SK-N-SH treated with all-trans-retinoic acid at 6 μM for 48 hours (cell line): Measurements from ENCODE around the gene TMSB15C.
"Not testable (repeated sequence)": the region's sequence is repeated elsewhere in the genome, so short reads cannot be mapped to it uniquely, and the experiment has no call there.

ENCODE experiments used
- ATAC-seq: fragments of 200-7000 bp; cut with Tn5 transposase; 3 replicates; pipeline ENCODE4 v1.9.1; 2020; ENCODE audit warnings: mild to moderate bottlenecking, moderate library complexity
- ARNTL ChIP-seq: fragments of 450-650 bp; formaldehyde crosslinking; IDR thresholded peaks from 2 replicates; pipeline ENCODE4 v1.5.0; 2020; ENCODE audit warnings: low read depth, mild to moderate bottlenecking, moderate library complexity, borderline replicate concordance
- BACH2 ChIP-seq: fragments of 250-450 bp; sonication (Bioruptor Pico); IDR thresholded peaks from 2 replicates; pipeline ENCODE4 v1.9.0; 2021; ENCODE audit warnings: mild to moderate bottlenecking, borderline replicate concordance
- CREB5 ChIP-seq: fragments of 250-450 bp; sonication (Bioruptor Pico); IDR thresholded peaks from 2 replicates; pipeline ENCODE4 v1.5.1; 2020; ENCODE audit warnings: low read depth, mild to moderate bottlenecking, moderate library complexity
- CSDC2 ChIP-seq: fragments of 250-450 bp; sonication (Bioruptor Pico); IDR thresholded peaks from 2 replicates; pipeline ENCODE4 v1.5.0; 2020; ENCODE audit warnings: mild to moderate bottlenecking, moderate library complexity
- CSRNP3 ChIP-seq: fragments of 250-450 bp; sonication (Bioruptor Pico); IDR thresholded peaks from 2 replicates; pipeline ENCODE4 v1.5.1; 2021; ENCODE audit warnings: mild to moderate bottlenecking, moderate library complexity
- ESRRG ChIP-seq: fragments of 250-450 bp; sonication (Bioruptor Pico); IDR thresholded peaks from 2 replicates; pipeline ENCODE4 v1.6.1; 2021; ENCODE audit warnings: mild to moderate bottlenecking
- ISL1 ChIP-seq: fragments of 250-450 bp; sonication (Bioruptor Pico); IDR thresholded peaks from 2 replicates; pipeline ENCODE4 v2.1.2; 2022; ENCODE audit warnings: mild to moderate bottlenecking, moderate library complexity
- OSR1 ChIP-seq: fragments of 250-450 bp; sonication (Bioruptor Pico); IDR thresholded peaks from 2 replicates; pipeline ENCODE4 v1.8.0; 2022; ENCODE audit warnings: moderate library complexity, mild to moderate bottlenecking, inconsistent platforms
- PATZ1 ChIP-seq: fragments of 250-450 bp; sonication (Bioruptor Pico); IDR thresholded peaks from 2 replicates; pipeline ENCODE4 v1.8.0; 2020; ENCODE audit warnings: mild to moderate bottlenecking, moderate library complexity, borderline replicate concordance
- PPARA ChIP-seq: fragments of 250-450 bp; sonication (Bioruptor Pico); IDR thresholded peaks from 2 replicates; pipeline ENCODE4 v1.5.0; 2020; ENCODE audit warnings: mild to moderate bottlenecking, borderline replicate concordance
- RARB ChIP-seq: fragments of 250-450 bp; sonication (Bioruptor Pico); IDR thresholded peaks from 2 replicates; pipeline ENCODE4 v1.8.0; 2021; ENCODE audit warnings: mild to moderate bottlenecking, moderate library complexity
- SNAI2 ChIP-seq: fragments of 250-450 bp; sonication (Bioruptor Pico); IDR thresholded peaks from 2 replicates; pipeline ENCODE4 v1.5.0; 2020; ENCODE audit warnings: mild to moderate bottlenecking, moderate library complexity
- TCF4 ChIP-seq: fragments of 250-450 bp; sonication (Bioruptor Pico); IDR thresholded peaks from 2 replicates; pipeline ENCODE4 v1.8.0; 2021; ENCODE audit warnings: mild to moderate bottlenecking, moderate library complexity, borderline replicate concordance
- TOX ChIP-seq: fragments of 250-450 bp; sonication (Bioruptor Pico); IDR thresholded peaks from 2 replicates; pipeline ENCODE4 v1.8.0; 2021; ENCODE audit warnings: mild to moderate bottlenecking, moderate library complexity, borderline replicate concordance
- TSHZ2 ChIP-seq: fragments of 250-450 bp; sonication (Bioruptor Pico); IDR thresholded peaks from 2 replicates; pipeline ENCODE4 v1.5.0; 2020; ENCODE audit warnings: mild to moderate bottlenecking, moderate library complexity
- ZC3H10 ChIP-seq: fragments of 250-450 bp; sonication (Bioruptor Pico); IDR thresholded peaks from 2 replicates; pipeline ENCODE4 v1.5.1; 2021; ENCODE audit warnings: mild to moderate bottlenecking, moderate library complexity
- ZFP3 ChIP-seq: fragments of 250-450 bp; sonication (Bioruptor Pico); IDR thresholded peaks from 2 replicates; pipeline ENCODE4 v1.5.0; 2020; ENCODE audit warnings: mild to moderate bottlenecking, moderate library complexity
- ZFP30 ChIP-seq: fragments of 450-650 bp; formaldehyde crosslinking; IDR thresholded peaks from 2 replicates; pipeline ENCODE4 v1.5.0; 2022; ENCODE audit warnings: mild to moderate bottlenecking, moderate library complexity
- ZNF565 ChIP-seq: fragments of 450-650 bp; formaldehyde crosslinking; conservative IDR thresholded peaks from 2 replicates; pipeline ENCODE4 v1.5.0; 2020; ENCODE audit warnings: low read depth, mild to moderate bottlenecking, moderate library complexity
- ZNF70 ChIP-seq: fragments of 450-650 bp; formaldehyde crosslinking; IDR thresholded peaks from 2 replicates; pipeline ENCODE4 v1.5.0; 2020; ENCODE audit warnings: mild to moderate bottlenecking, moderate library complexity
- ZNF8 ChIP-seq: fragments of 450-650 bp; formaldehyde crosslinking; IDR thresholded peaks from 2 replicates; pipeline ENCODE4 v1.5.0; 2020; ENCODE audit warnings: mild to moderate bottlenecking, moderate library complexity

The TMSB15C gene

GRCh38 chrX:104112326-104112951 is 36.4 kb upstream of the TMSB15C start, which contains the start of gene ZCCHC18:
Gene ZCCHC18 (plus strand): TSS chrX:104112523. CDS start chrX:104114112, 1,589 bp downstream.
- TF ChIP-seq ZNF8 (CRISPR knock-in tag) (no peak), RARB (CRISPR knock-in tag) (no peak), TOX (no peak), OSR1 (CRISPR knock-in tag) (no peak), ZFP3 (CRISPR knock-in tag) (no peak), SNAI2 (CRISPR knock-in tag) (no peak), ZFP30 (CRISPR knock-in tag) (no peak), CREB5 (no peak)
- peak; percentile 89 for ATAC-seq

- not testable (repeated sequence) for ATAC-seq
Observed at GRCh38 chrX:104110491-104111240, 34.6 kb upstream of the TMSB15C start.

GRCh38 chrX:104108955-104109354 is 32.9 kb upstream of the TMSB15C start:
- no peak for TF ChIP-seq OSR1 (CRISPR knock-in tag)
- TF ChIP-seq ZFP30 (CRISPR knock-in tag) = no peak
- TF ChIP-seq PATZ1 (CRISPR knock-in tag) = no peak
- no peak for TF ChIP-seq RARB (CRISPR knock-in tag)
- TF ChIP-seq TOX = no peak
- no peak for TF ChIP-seq TSHZ2 (CRISPR knock-in tag)
- TF ChIP-seq ZNF8 (CRISPR knock-in tag) = no peak
- TF ChIP-seq ZC3H10 = no peak
- TF ChIP-seq CSDC2 (CRISPR knock-in tag) = no peak
- no peak for TF ChIP-seq SNAI2 (CRISPR knock-in tag)
- no peak for TF ChIP-seq TCF4 (CRISPR knock-in tag)
- TF ChIP-seq ISL1 (CRISPR knock-in tag) = no peak
- TF ChIP-seq ARNTL (CRISPR knock-in tag) = no peak
- TF ChIP-seq ZFP3 (CRISPR knock-in tag) = no peak
- no peak for TF ChIP-seq PPARA
- TF ChIP-seq CSRNP3 = no peak
- no peak for TF ChIP-seq BACH2
- no peak for TF ChIP-seq ZNF70 (CRISPR knock-in tag)
- no peak for TF ChIP-seq ZNF565 (CRISPR knock-in tag)
- TF ChIP-seq ESRRG (CRISPR knock-in tag) = no peak
- ATAC-seq = no peak
